ENCODE data around the gene KL.

The KL gene

GRCh38 chr13:33114146-33114545 lies 97.9 kb downstream of the KL start:
- no peak for DNase-seq

- DNase-seq: no peak
These were observed 99.1 kb downstream of the KL start for GRCh38 chr13:33115274-33115673.

All from NCI-H2227 treated with DMSO at 0.1 percent for 48 hours (cell line).